H1 (cell line): ENCODE results near the gene CSAG2. TPM values are rescaled to one million over a fixed set of nuclear protein-coding genes. Genes with fewer than 3 reads are reported as not detected.
A peak's percentile ranks its signal among the peaks of the same experiment; 100 is the strongest.
"Not testable (repeated sequence)": the region's sequence is repeated elsewhere in the genome, so short reads cannot be mapped to it uniquely, and the experiment has no call there.

ENCODE experiments used
- CTCF ChIA-PET: fragments of 300-600 bp; sonication (Branson Sonifier 250); formaldehyde crosslinking; loops from one replicate; lab custom pipeline; 2021; ENCODE audit not compliant: partially characterized antibody; lab: Charles Lee
- POLR2A ChIA-PET: fragments of 300-600 bp; sonication (Branson Sonifier 250); formaldehyde crosslinking; loops from one replicate; lab custom pipeline; 2021; ENCODE audit warnings: inconsistent platforms; ENCODE audit not compliant: partially characterized antibody; lab: Charles Lee
- DNase-seq, 2 experiments: peaks; one replicate each; pipeline versions ENCODE4 v3.0.0 to v3.0.0-alpha.2; 2010 to 2022; ENCODE audit warnings: low spot score in 2 of 2, low read depth in 1 of 2, mixed read lengths in 1 of 2
- FAIRE-seq: peaks from 2 replicates; lab custom pipeline; 2011; peaks lifted over from hg19 to GRCh38; lab: Jason Lieb, UNC
- H2AFZ ChIP-seq: 2 replicates; pipeline ENCODE4 v1.8.1; 2012; ENCODE audit warnings: low read length, inconsistent platforms
- H2AK5ac ChIP-seq: 2 replicates; pipeline ENCODE4 v1.6.1; 2013; ENCODE audit warnings: low read depth, low read length
- H2BK120ac ChIP-seq: replicated peaks from 2 replicates; pipeline ENCODE3; 2013; ENCODE audit warnings: low read depth, low read length, inconsistent platforms
- H2BK12ac ChIP-seq: 2 replicates; pipeline ENCODE4 v1.6.1; 2013; ENCODE audit warnings: low read depth, low read length
- H2BK15ac ChIP-seq: 2 replicates; pipeline ENCODE4 v1.6.1; 2013; ENCODE audit warnings: low read length
- H2BK20ac ChIP-seq: 2 replicates; pipeline ENCODE4 v1.6.1; 2013; ENCODE audit warnings: low read length
- H2BK5ac ChIP-seq: 2 replicates; pipeline ENCODE4 v1.6.1; 2013; ENCODE audit warnings: low read depth, low read length
- H3K14ac ChIP-seq: 2 replicates; pipeline ENCODE4 v1.6.1; 2013; ENCODE audit warnings: inconsistent platforms; ENCODE audit not compliant: insufficient read length
- H3K18ac ChIP-seq: 2 replicates; pipeline ENCODE4 v1.6.1; 2013; ENCODE audit warnings: low read length; ENCODE audit errors: extremely low read depth
- H3K23ac ChIP-seq: 2 replicates; pipeline ENCODE4 v1.6.1; 2013; ENCODE audit warnings: inconsistent platforms; ENCODE audit not compliant: insufficient read length
- H3K23me2 ChIP-seq: 2 replicates; pipeline ENCODE4 v1.6.1; 2013; ENCODE audit warnings: low read depth, low read length
- H3K27ac ChIP-seq: 2 replicates; pipeline ENCODE4 v1.6.1; 2011; ENCODE audit warnings: low read depth, low read length, inconsistent platforms
- H3K27me3 ChIP-seq, 4 experiments: replicated peaks in 1 of 4; 1 replicate in 1 of 4; 2 replicates in 3 of 4; pipeline versions ENCODE4 v1.6.1 to v1.8.1; 2011 to 2013; ENCODE audit warnings: low read length in 3 of 4, mild to moderate bottlenecking in 3 of 4, inconsistent platforms in 2 of 4, mixed read lengths in 2 of 4, moderate library complexity in 1 of 4; ENCODE audit not compliant: control insufficient read depth in 3 of 4, insufficient read depth in 3 of 4; ENCODE audit errors: extremely low read depth in 1 of 4
- H3K36me3 ChIP-seq, 4 experiments: 2 replicates each; pipeline versions ENCODE4 v1.6.1 to v1.8.1; 2011 to 2013; ENCODE audit warnings: mild to moderate bottlenecking in 4 of 4, low read length in 3 of 4, moderate library complexity in 2 of 4, control low read depth in 1 of 4, inconsistent platforms in 1 of 4; ENCODE audit not compliant: insufficient read depth in 4 of 4, control insufficient read depth in 2 of 4
- H3K4ac ChIP-seq: replicated peaks from 2 replicates; pipeline ENCODE3; 2013; ENCODE audit warnings: low read length, low read depth, mixed read lengths, inconsistent platforms; ENCODE audit not compliant: insufficient read length
- H3K4me1 ChIP-seq, 4 experiments: replicated peaks in 1 of 4; 1 replicate in 1 of 4; 2 replicates in 3 of 4; pipeline versions ENCODE4 v1.6.1 to v1.8.1; 2011 to 2013; ENCODE audit warnings: low read length in 3 of 4, inconsistent platforms in 2 of 4, mixed read lengths in 1 of 4; ENCODE audit not compliant: insufficient read depth in 4 of 4, control insufficient read depth in 3 of 4
- H3K4me2 ChIP-seq, 2 experiments: 2 replicates each; pipeline versions ENCODE4 v1.6.1 to v1.8.1; 2011 to 2013; ENCODE audit warnings: low read depth in 2 of 2, low read length in 2 of 2, control low read depth in 1 of 2, inconsistent platforms in 1 of 2, mild to moderate bottlenecking in 1 of 2; ENCODE audit not compliant: insufficient read depth in 1 of 2
- H3K4me3 ChIP-seq, 4 experiments: fragments of 200-600, 300-600 bp in 1 of 4; sonication (generic), shearing (Covaris generic), sonication (Bioruptor Twin) in 1 of 4; 2 replicates each; pipeline versions ENCODE4 v1.5.1 to v1.8.1; 2011 to 2016; ENCODE audit warnings: low read length in 4 of 4, low read depth in 3 of 4, control low read depth in 2 of 4, inconsistent platforms in 2 of 4, mild to moderate bottlenecking in 2 of 4, mixed read lengths in 1 of 4, moderate library complexity in 1 of 4; ENCODE audit not compliant: insufficient read depth in 2 of 4; ENCODE audit errors: extremely low read depth in 1 of 4
- H3K56ac ChIP-seq: replicated peaks from 2 replicates; pipeline ENCODE3; 2013; ENCODE audit warnings: low read depth, mild to moderate bottlenecking, mixed read lengths, low read length, inconsistent platforms; ENCODE audit not compliant: insufficient read length
- H3K79me1 ChIP-seq: 2 replicates; pipeline ENCODE4 v1.6.1; 2013; ENCODE audit warnings: low read depth, low read length, control low read depth
- H3K79me2 ChIP-seq, 2 experiments: 2 replicates each; pipeline versions ENCODE4 v1.6.1 to v1.8.1; 2012 to 2013; ENCODE audit warnings: low read length in 2 of 2, mild to moderate bottlenecking in 2 of 2, inconsistent platforms in 1 of 2; ENCODE audit not compliant: insufficient read depth in 2 of 2, control insufficient read depth in 1 of 2
- H3K9ac ChIP-seq, 4 experiments: replicated peaks in 1 of 4; 1 replicate in 1 of 4; 2 replicates in 3 of 4; pipeline versions ENCODE4 v1.6.1 to v1.8.1; 2011 to 2013; ENCODE audit warnings: low read depth in 3 of 4, low read length in 3 of 4, control low read depth in 2 of 4, mild to moderate bottlenecking in 2 of 4, moderate library complexity in 2 of 4, inconsistent platforms in 1 of 4; ENCODE audit errors: extremely low read depth in 1 of 4
- H3K9me3 ChIP-seq, 2 experiments: 2 replicates each; pipeline versions ENCODE4 v1.6.1 to v1.8.1; 2012 to 2013; ENCODE audit warnings: mild to moderate bottlenecking in 2 of 2, moderate library complexity in 2 of 2, control low read depth in 1 of 2, inconsistent platforms in 1 of 2, low read depth in 1 of 2, low read length in 1 of 2, mixed read lengths in 1 of 2; ENCODE audit not compliant: insufficient read depth in 2 of 2
- H4K20me1 ChIP-seq, 2 experiments: replicated peaks in 1 of 2; 2 replicates each; pipeline versions ENCODE3 to v1.8.1; 2011 to 2013; ENCODE audit warnings: inconsistent platforms in 2 of 2, low read length in 2 of 2, mild to moderate bottlenecking in 1 of 2; ENCODE audit not compliant: insufficient read depth in 2 of 2, control insufficient read depth in 1 of 2
- H4K5ac ChIP-seq: 2 replicates; pipeline ENCODE4 v1.6.1; 2013; ENCODE audit warnings: low read length, low read depth, mixed read lengths, inconsistent platforms; ENCODE audit not compliant: insufficient read length
- H4K8ac ChIP-seq: 2 replicates; pipeline ENCODE4 v1.8.0; 2013; ENCODE audit warnings: mild to moderate bottlenecking, moderate library complexity, low read length, inconsistent platforms; ENCODE audit not compliant: insufficient read depth; ENCODE audit errors: extremely low read depth
- H4K91ac ChIP-seq: replicated peaks from 2 replicates; pipeline ENCODE3; 2013; ENCODE audit warnings: low read length, mixed read lengths, inconsistent platforms; ENCODE audit not compliant: insufficient read length
- WGBS, 2 experiments: shearing (Covaris generic) in 1 of 2; methylation state at CpG; one replicate each; pipeline versions ENCODE4 v1.1.6 to v1.1.7; 2013 to 2015; ENCODE audit warnings: low lambda C conversion rate in 2 of 2, mixed read lengths in 2 of 2, inconsistent platforms in 1 of 2, low coverage in 1 of 2, missing lambda C conversion rate in 1 of 2; ENCODE audit not compliant: insufficient replicate concordance in 2 of 2, insufficient coverage in 1 of 2, insufficient read length in 1 of 2; ENCODE audit errors: extremely low coverage in 1 of 2, missing lambda C conversion rate in 1 of 2; 5-methylcytosine and 5-hydroxymethylcytosine counted together
- polyA plus RNA-seq, 7 experiments: library from polyadenylated mRNA; depleted of rRNA in 3 of 7; stranded (reverse) in 5 of 7; unstranded in 2 of 7; fragments of >200 nt in 5 of 7; fragments of 200-250 nt in 2 of 7; gene quantifications; 1 replicate in 5 of 7; 2 replicates in 1 of 7; 4 replicates in 1 of 7; pipeline versions ENCODE4 v1.2.1 to v1.2.3, GENCODE V29; 2011 to 2013; ENCODE audit warnings: missing spikeins in 2 of 7, mixed read lengths in 2 of 7
- total RNA-seq: library from RNA; stranded (reverse); fragmentation: NEBNext Ultra II Directional; extraction: Animal tissue kit (Norgen Biotek cat#: 25700); gene quantifications from 2 replicates; pipeline ENCODE4 v1.2.1, GENCODE V29; 2021

The CSAG2 gene
- total and polyA plus RNA-seq, 2 of the 8 experiments (the other 6 are each of a cell fraction or from before 2014, with no cell fraction given): 0.39 TPM; not detected in 1

DNA sequence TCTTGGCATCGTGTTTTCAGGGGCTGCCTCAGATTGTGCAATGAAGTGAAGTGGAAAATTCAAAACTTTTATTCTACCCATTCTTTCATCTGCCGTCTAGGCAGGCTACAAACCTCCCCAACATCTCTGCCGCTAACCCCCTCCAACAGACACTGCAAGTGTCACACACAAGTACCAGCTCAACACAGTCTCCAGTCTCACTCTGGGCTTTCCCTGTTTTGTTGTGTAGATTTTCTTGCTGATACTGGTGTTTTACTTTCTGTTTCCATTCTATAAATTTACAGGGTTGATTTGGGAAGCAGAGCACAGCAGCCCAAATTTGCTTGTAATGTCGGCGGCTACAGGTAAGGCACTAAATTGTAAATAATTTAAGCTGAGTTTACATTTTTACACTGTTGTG lies 45.8 kb upstream of the CSAG2 start:
- H3K79me1 ChIP-seq, H2BK20ac ChIP-seq, H3K27ac ChIP-seq, CTCF ChIA-PET, H3K14ac ChIP-seq, DNase-seq, H3K56ac ChIP-seq, H3K4me3 ChIP-seq, H3K4me2 ChIP-seq, H2AFZ ChIP-seq, H3K79me2 ChIP-seq, H3K9me3 ChIP-seq, H2BK5ac ChIP-seq, H3K36me3 ChIP-seq, POLR2A ChIA-PET, H4K20me1 ChIP-seq, H3K23ac ChIP-seq, H2BK15ac ChIP-seq, H4K91ac ChIP-seq, H4K5ac ChIP-seq, H3K27me3 ChIP-seq, H2BK120ac ChIP-seq, H4K8ac ChIP-seq, H3K9ac ChIP-seq, H3K4ac ChIP-seq, H3K4me1 ChIP-seq, H2AK5ac ChIP-seq, H3K18ac ChIP-seq, H3K23me2 ChIP-seq, H2BK12ac ChIP-seq: not testable (repeated sequence)
- no CpG with 5 or more reads among the region's 5 CpGs for WGBS, 2 experiments
- FAIRE-seq: peak; percentile 55
